IgD-negative memory B cell (primary cell): ENCODE measurements around the gene PEMT. TPM values are rescaled to one million over a fixed set of nuclear protein-coding genes. Genes with fewer than 3 reads are reported as not detected.
"Not testable (repeated sequence)": the region's sequence is repeated elsewhere in the genome, so short reads cannot be mapped to it uniquely, and the experiment has no call there.

Source experiments
- H3K27ac Mint-ChIP-seq, 3 donors: one replicate each; pipeline ENCODE4 v1.8.0; 2020 to 2022; ENCODE audit warnings: mild to moderate bottlenecking in 3 of 3, mixed read lengths in 3 of 3, moderate library complexity in 1 of 3
- H3K27me3 Mint-ChIP-seq: one replicate; pipeline ENCODE4 v1.8.0; 2021; ENCODE audit warnings: mixed read lengths
- H3K36me3 Mint-ChIP-seq: one replicate; pipeline ENCODE4 v1.8.0; 2020; ENCODE audit warnings: mild to moderate bottlenecking, mixed read lengths
- H3K4me1 Mint-ChIP-seq, 3 donors: one replicate each; pipeline ENCODE4 v1.8.0; 2020 to 2022; ENCODE audit warnings: mixed read lengths in 3 of 3, mild to moderate bottlenecking in 1 of 3
- H3K4me3 Mint-ChIP-seq, 4 donors: one replicate each; pipeline ENCODE4 v1.8.0; 2020 to 2022; ENCODE audit warnings: mild to moderate bottlenecking in 4 of 4, mixed read lengths in 4 of 4, moderate library complexity in 3 of 4
- H3K9me3 Mint-ChIP-seq, 3 donors: one replicate each; pipeline ENCODE4 v1.8.0; 2020 to 2021; ENCODE audit warnings: mixed read lengths in 3 of 3, mild to moderate bottlenecking in 1 of 3
- polyA plus RNA-seq: library from polyadenylated mRNA; unstranded; fragments of 300-500 nt; fragmentation: Illumina TruSeq; gene quantifications from one replicate; pipeline ENCODE4 v1.2.3, GENCODE V29; 2021

The PEMT gene
- polyA plus RNA-seq, 1 donor from 2014 or later: 35.6 TPM

DNA sequence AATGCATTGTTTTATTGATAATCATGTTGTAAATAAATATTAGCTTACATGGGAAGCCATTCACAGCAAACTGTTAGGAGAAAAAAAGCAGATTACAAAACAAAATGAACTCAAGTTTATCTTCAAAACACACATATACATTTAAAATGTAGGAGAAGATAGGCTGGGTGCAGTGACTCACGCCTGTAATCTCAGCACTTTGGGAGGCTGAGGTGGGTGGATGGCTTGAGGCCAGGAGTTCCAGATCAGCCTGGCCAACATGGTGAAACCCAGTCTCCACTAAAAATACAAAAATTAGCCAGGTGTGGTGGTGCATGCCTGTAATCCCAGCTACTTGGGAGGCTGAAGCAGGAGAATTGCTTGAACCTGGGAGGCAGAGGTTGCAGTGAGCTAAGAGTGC, 125.6 kb downstream of the PEMT start:
- H3K27ac Mint-ChIP-seq, H3K4me3 Mint-ChIP-seq, H3K27me3 Mint-ChIP-seq, H3K4me1 Mint-ChIP-seq, H3K9me3 Mint-ChIP-seq, H3K36me3 Mint-ChIP-seq: not testable (repeated sequence)

DNA sequence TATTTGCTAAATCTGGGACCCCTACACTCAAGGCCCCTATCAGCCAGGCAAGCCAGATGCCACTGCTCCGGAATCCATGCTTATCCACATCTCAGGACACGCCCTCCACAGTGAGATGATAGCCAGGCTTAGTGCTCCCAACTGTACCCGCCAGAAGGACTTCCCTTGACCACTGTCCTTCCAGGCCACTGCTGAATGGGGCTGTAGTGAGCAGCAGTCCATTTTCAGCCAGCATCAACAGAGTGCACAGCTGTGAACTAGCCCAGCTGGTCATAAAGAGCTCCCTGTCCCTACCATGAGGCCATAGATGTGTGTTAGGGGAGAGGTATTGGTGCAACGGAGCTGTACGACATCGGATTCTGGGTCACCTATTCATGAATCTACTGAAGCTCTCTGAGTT, 127.7 kb downstream of the PEMT start:
- no peaks in the 10 kb centered on the region for H3K4me1 Mint-ChIP-seq
- H3K27ac Mint-ChIP-seq: no peak overlapping the region
- H3K4me3 Mint-ChIP-seq: no peak overlapping the region
- peaks cover 2% of the 10 kb centered on the region for H3K27me3 Mint-ChIP-seq
- H3K9me3 Mint-ChIP-seq: peaks cover 0 to 4% (median 4%) of the 10 kb centered on the region in 3 donors
- no peaks in the 10 kb centered on the region for H3K36me3 Mint-ChIP-seq

DNA sequence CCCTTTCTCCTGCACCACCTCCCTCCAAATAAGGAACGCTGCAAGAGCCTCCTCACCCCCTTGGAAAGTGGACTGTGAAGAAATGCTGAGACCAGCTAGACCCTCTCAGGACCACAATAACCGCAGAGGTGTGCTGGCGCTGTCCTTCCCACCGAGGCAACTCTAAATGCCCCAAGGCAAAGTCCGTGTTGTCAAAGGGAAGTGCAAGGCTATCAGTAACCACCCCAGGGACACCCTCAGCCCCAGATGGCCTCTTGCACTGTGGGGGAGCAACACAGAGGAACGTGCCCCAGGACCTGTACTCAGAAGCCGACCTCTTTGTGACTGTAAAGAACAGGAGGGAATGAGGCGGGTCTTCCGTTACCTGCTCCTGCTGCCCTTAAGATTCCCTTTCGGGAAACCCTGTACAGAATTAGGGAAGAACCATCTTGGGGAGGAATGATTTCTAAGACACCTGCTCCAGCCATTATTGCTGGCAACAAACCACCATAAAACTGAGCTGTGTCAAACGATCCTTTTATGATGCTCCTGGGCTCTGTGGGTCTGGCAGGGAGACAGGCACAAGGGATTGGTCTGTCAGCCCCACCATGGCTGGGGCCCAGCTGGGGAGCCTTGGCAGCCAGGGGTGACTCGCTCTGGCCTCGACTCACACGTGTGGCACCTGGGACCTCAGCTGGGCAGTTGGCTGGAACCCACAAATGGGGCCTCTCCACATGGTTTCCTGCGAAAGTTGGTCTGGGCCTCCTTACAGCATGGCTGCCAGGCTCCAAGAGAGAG, 129.3 kb downstream of the PEMT start:
- Mint-ChIP-seq H3K9me3 (peaks cover 0 to 4% (median 4%) of the 10 kb centered on the region in 3 donors), H3K27ac (no peak overlapping the region), H3K4me3 (no peak overlapping the region), H3K36me3 (no peaks in the 10 kb centered on the region), H3K4me1 (no peaks in the 10 kb centered on the region), H3K27me3 (peaks cover 2% of the 10 kb centered on the region)

DNA sequence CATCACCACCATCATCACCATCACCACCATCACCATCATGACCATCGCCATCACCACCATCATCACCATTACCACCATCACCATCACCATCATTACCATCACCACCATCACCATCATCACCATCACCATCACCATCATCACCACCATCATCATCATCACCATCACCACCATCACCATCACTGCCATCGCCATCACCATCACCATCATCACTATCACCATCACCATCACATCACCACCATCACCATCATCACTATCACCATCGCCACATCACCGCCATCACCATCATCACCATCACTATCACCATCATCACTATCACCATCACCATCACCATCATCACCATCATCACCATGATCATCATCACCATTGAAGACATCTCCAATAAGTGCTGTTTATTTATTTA, 131.5 kb downstream of the PEMT start:
- H3K4me1 Mint-ChIP-seq: no peaks in the 10 kb centered on the region
- no peak overlapping the region for H3K4me3 Mint-ChIP-seq
- H3K36me3 Mint-ChIP-seq: no peaks in the 10 kb centered on the region
- H3K27ac Mint-ChIP-seq: no peak overlapping the region
- peaks cover 2% of the 10 kb centered on the region for H3K27me3 Mint-ChIP-seq
- peaks cover 0 to 4% (median 4%) of the 10 kb centered on the region in 3 donors for H3K9me3 Mint-ChIP-seq

DNA sequence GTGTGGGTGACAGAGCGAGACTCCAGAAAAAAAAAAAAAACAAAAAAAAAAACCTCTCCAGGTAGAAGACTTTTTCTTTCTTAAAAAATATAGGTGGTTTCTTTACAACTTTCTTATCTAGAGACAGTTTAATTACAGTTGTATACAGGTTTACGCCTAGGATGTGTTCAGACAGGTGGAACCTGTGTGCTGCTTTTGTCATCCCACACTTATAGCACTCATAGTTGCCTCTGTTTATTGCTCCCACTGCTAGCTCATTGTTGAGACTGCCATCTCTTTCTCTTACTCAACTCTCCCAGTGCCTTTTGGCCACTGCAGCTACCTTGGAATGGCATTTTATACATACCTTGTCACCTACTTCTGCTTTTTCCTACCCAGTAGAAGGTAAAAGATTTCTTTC, 133.8 kb downstream of the PEMT start:
- Mint-ChIP-seq H3K27me3 (peaks cover 3% of the 10 kb centered on the region), H3K9me3 (peaks cover 0 to 4% (median 4%) of the 10 kb centered on the region in 3 donors), H3K27ac (no peak overlapping the region), H3K4me3 (no peak overlapping the region), H3K36me3 (no peaks in the 10 kb centered on the region), H3K4me1 (no peaks in the 10 kb centered on the region)

DNA sequence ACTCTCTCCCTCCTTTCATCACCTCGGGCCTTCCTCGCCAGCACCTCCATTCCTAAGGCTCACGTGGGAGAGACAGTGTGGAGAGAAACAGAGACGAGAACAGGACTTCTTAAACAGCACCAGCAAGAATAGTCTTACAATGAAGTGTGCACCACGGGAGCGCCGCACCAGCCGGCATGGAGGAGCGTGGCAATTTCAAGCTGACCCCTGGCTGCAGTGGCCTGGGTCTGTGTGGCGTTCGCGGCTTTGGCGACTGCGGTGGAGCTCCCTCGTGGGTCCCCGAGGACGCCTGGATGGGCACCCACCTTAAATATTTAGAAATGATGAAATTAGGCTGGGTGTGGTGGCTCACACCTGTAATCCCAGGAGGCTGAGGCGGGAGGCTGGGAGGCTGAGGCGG, 135.3 kb downstream of the PEMT start:
- Mint-ChIP-seq H3K36me3 (no peaks in the 10 kb centered on the region), H3K4me1 (peaks cover 0 to 3% (median 0%) of the 10 kb centered on the region in 3 donors), H3K27me3 (peaks cover 3% of the 10 kb centered on the region), H3K9me3 (peaks cover 0 to 4% (median 4%) of the 10 kb centered on the region in 3 donors), H3K4me3 (no peak overlapping the region), H3K27ac (peak overlapping the region in 1 of 3 donors; percentile 2)

Other genes starting within 250 kb of the PEMT start
- 18.1 TPM for gene MED9, start 114.7 kb downstream of the PEMT start, polyA plus RNA-seq
- 0.73 TPM for gene RASD1, start 95.3 kb downstream of the PEMT start, polyA plus RNA-seq
- gene RAI1, start 89.8 kb upstream of the PEMT start, polyA plus RNA-seq: 3.0 TPM
- gene SREBF1, start 245.3 kb upstream of the PEMT start, polyA plus RNA-seq: 9.1 TPM